Measurements from ENCODE around the gene CLEC4G. TPM values are rescaled to one million over a fixed set of nuclear protein-coding genes. Genes with fewer than 3 reads are reported as not detected.
A peak's percentile ranks its signal among the peaks of the same experiment; 100 is the strongest.

Gene CLEC4G
- total and polyA plus RNA-seq, 2 of the 8 experiments (the other 6 are each of a cell fraction or from before 2014, with no cell fraction given), result 0.35 to 2.9 TPM

- Histone ChIP-seq H3K18ac (ENCODE audit: extremely low read depth, low read length) (no peak overlapping the region; the same call in 1 of the 2 replicates), H2BK5ac (ENCODE audit: low read depth, low read length) (no peak overlapping the region), H3K27ac (ENCODE audit: low read depth, low read length) (no peak overlapping the region), H3K27me3 (replicated peaks in 1 of 4; ENCODE audit: control insufficient read depth in 3 of 4, extremely low read depth in 1 of 4, insufficient read depth in 3 of 4, low read length in 3 of 4) (no peaks in the 10 kb centered on the region; a peak in 1 of 7 replicates), H2BK20ac (ENCODE audit: low read length) (no peak overlapping the region), H3K4ac (replicated peaks; ENCODE audit: insufficient read length, low read depth, low read length) (no peak overlapping the region), H3K4me3 (ENCODE audit: extremely low read depth in 1 of 4, insufficient read depth in 2 of 4, low read depth in 3 of 4, low read length in 4 of 4) (no peak overlapping the region), H3K9ac (replicated peaks in 1 of 4; ENCODE audit: extremely low read depth in 1 of 4, low read depth in 3 of 4, low read length in 3 of 4) (no peak overlapping the region; a peak in 1 of 7 replicates), H3K14ac (ENCODE audit: insufficient read length) (no peak overlapping the region), H3K56ac (replicated peaks; ENCODE audit: insufficient read length, low read depth, low read length) (no peak overlapping the region), H3K79me2 (ENCODE audit: control insufficient read depth in 1 of 2, insufficient read depth in 2 of 2, low read length in 2 of 2) (no peaks in the 10 kb centered on the region), H2BK120ac (replicated peaks; ENCODE audit: low read depth, low read length) (no peak overlapping the region), H2BK12ac (ENCODE audit: low read depth, low read length) (0 out of 2 replicates have a peak overlapping the region, but pooled peaks have one; percentile 50), H3K79me1 (ENCODE audit: low read depth, low read length) (no peaks in the 10 kb centered on the region), H4K91ac (replicated peaks; ENCODE audit: insufficient read length, low read length) (no peak overlapping the region), H4K8ac (ENCODE audit: extremely low read depth, insufficient read depth, low read length) (peak overlapping the region; percentile 3; the same call in 1 of the 2 replicates), H2BK15ac (ENCODE audit: low read length) (no peak overlapping the region), H3K4me1 (replicated peaks in 1 of 4; ENCODE audit: control insufficient read depth in 3 of 4, insufficient read depth in 4 of 4, low read length in 3 of 4) (no peaks in the 10 kb centered on the region; a peak in 1 of 7 replicates), H3K9me3 (ENCODE audit: insufficient read depth in 2 of 2, low read depth in 1 of 2, low read length in 1 of 2) (no peaks in the 10 kb centered on the region), H3K4me2 (ENCODE audit: insufficient read depth in 1 of 2, low read depth in 2 of 2, low read length in 2 of 2) (no peak overlapping the region), H3K36me3 (ENCODE audit: control insufficient read depth in 2 of 4, insufficient read depth in 4 of 4, low read length in 3 of 4) (no peaks in the 10 kb centered on the region), H4K5ac (ENCODE audit: insufficient read length, low read depth, low read length) (no peak overlapping the region), H2AK5ac (ENCODE audit: low read depth, low read length) (no peak overlapping the region), H2AFZ (ENCODE audit: low read length) (no peak overlapping the region), H3K23ac (ENCODE audit: insufficient read length) (no peak overlapping the region), H3K23me2 (ENCODE audit: low read depth, low read length) (0 out of 2 replicates have a peak, but pooled peaks cover 1% of the 10 kb centered on the region), H4K20me1 (replicated peaks in 1 of 2; ENCODE audit: control insufficient read depth in 1 of 2, insufficient read depth in 2 of 2, low read length in 2 of 2) (no peaks in the 10 kb centered on the region)
- TF ChIP-seq KDM1A (IDR thresholded peaks at IDR 0.05; ENCODE audit: borderline replicate concordance, low read length) (peak; percentile 96), KDM4A (IDR thresholded peaks at IDR 0.05; ENCODE audit: low read depth, low read length, severe bottlenecking) (no peak), GABPA (IDR thresholded peaks at IDR 0.05; ENCODE audit: borderline replicate concordance, insufficient read depth, low read length) (no peak), TAF7 (optimal IDR thresholded peaks at IDR 0.05; ENCODE audit: borderline replicate concordance, low read depth, low read length) (no peak), USF2 (IDR thresholded peaks at IDR 0.05; ENCODE audit: low read length) (no peak), BACH1 (IDR thresholded peaks at IDR 0.05; ENCODE audit: low read length) (no peak)
- DNase-seq (ENCODE audit: low read depth in 1 of 2, low spot score in 2 of 2) (no peak), FAIRE-seq (no peak)
- ChIA-PET CTCF (ENCODE audit: partially characterized antibody) (interaction anchor here (0.5 kb wide), 1 partner anchor 1809 kb away, joined by 3 read pairs; no protein-coding TSS in a partner anchor), POLR2A (ENCODE audit: partially characterized antibody) (interaction anchor here (0.9 to 1.0 kb wide), 2 partner anchors 79 to 238 kb away, joined by 3 read pairs; partner anchors contain the start of gene TIMM44)
- 92% methylated on average over 14 of the region's 14 CpGs; no CpG with 5 or more reads in 1 of the 2 experiments for WGBS, 2 experiments (ENCODE audit: extremely low coverage in 1 of 2, insufficient coverage in 1 of 2, insufficient read length in 1 of 2, insufficient replicate concordance in 2 of 2, low coverage in 1 of 2, low lambda C conversion rate in 2 of 2, missing lambda C conversion rate in 1 of 2)
These were observed 25.5 kb downstream of the CLEC4G start for GRCh38 chr19:7706188-7706954.

Data from H1 (cell line).